Measurements from ENCODE around the gene HS1BP3.

The HS1BP3 gene

GRCh38 chr2:20674309-20674965, 23.5 kb upstream of the HS1BP3 start:
- H3K27ac ChIP-seq (ENCODE audit: insufficient read depth, low read depth, low read length, poor library complexity, severe bottlenecking): no peak overlapping the region
- WGBS, 2 experiments: 77 to 83% methylated on average over 10 to 11 of the region's 11 CpGs
- no peak overlapping the region for H3K4me3 ChIP-seq (ENCODE audit: insufficient read depth, low read depth, low read length)
- no peaks in the 10 kb centered on the region for H3K9me3 ChIP-seq (ENCODE audit: control insufficient read depth, low read length)
- H3K27me3 ChIP-seq (ENCODE audit: control insufficient read depth, insufficient read depth, low read length, poor library complexity, severe bottlenecking): peaks cover 54% of the 10 kb centered on the region
- peaks cover 53% of the 10 kb centered on the region for H3K4me1 ChIP-seq (ENCODE audit: control insufficient read depth, insufficient read depth, low read length)
- no peaks in the 10 kb centered on the region for H3K36me3 ChIP-seq (ENCODE audit: control insufficient read depth, insufficient read depth, low read length)

DNA sequence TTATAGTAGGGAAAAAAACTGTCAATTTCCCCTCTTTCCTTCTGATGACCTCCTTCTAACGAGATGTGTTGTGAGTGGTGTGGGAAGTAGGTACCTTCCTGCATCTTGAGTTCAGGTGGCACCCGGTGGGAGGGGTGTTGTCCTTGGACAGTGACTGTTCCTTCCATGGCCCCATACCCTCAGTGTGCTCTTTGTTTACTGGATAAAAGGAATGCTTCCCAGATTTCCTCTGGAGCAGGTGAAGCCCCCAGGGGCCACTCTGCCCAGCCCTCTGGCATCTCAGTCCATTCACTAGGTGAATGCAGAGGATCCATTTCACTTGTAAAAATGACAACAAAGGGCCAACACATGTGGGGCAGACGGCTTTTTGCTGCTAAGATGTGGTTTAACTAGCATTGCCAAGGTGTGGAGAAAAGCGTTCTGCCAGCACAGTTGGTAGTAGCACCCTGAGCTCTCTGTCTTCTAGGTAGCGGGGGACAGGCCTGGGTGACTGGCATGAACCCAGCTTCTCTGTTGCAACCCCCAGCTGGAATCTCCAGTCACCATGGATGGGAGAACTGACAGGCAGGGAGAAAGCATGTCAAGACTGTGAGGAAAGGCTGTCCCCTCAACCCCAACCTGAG, 22.9 kb upstream of the HS1BP3 start:
- H3K27ac ChIP-seq (ENCODE audit: insufficient read depth, low read depth, low read length, poor library complexity, severe bottlenecking): no peak overlapping the region
- H3K4me3 ChIP-seq (ENCODE audit: insufficient read depth, low read depth, low read length): no peak overlapping the region
- peaks cover 61% of the 10 kb centered on the region for H3K27me3 ChIP-seq (ENCODE audit: control insufficient read depth, insufficient read depth, low read length, poor library complexity, severe bottlenecking)
- H3K36me3 ChIP-seq (ENCODE audit: control insufficient read depth, insufficient read depth, low read length): no peaks in the 10 kb centered on the region
- 44 to 50% methylated on average over 5 of the region's 5 CpGs for WGBS, 2 experiments
- H3K9me3 ChIP-seq (ENCODE audit: control insufficient read depth, low read length): no peaks in the 10 kb centered on the region
- peaks cover 54% of the 10 kb centered on the region for H3K4me1 ChIP-seq (ENCODE audit: control insufficient read depth, insufficient read depth, low read length)

- peaks cover 50% of the 10 kb centered on the region for H3K4me1 ChIP-seq (ENCODE audit: control insufficient read depth, insufficient read depth, low read length)
- H3K27me3 ChIP-seq (ENCODE audit: control insufficient read depth, insufficient read depth, low read length, poor library complexity, severe bottlenecking): peaks cover 75% of the 10 kb centered on the region
- H3K4me3 ChIP-seq (ENCODE audit: insufficient read depth, low read depth, low read length): no peak overlapping the region
- H3K9me3 ChIP-seq (ENCODE audit: control insufficient read depth, low read length): no peaks in the 10 kb centered on the region
- WGBS, 2 experiments: 9 to 11% methylated on average over 16 to 18 of the region's 18 CpGs
- H3K36me3 ChIP-seq (ENCODE audit: control insufficient read depth, insufficient read depth, low read length): no peaks in the 10 kb centered on the region
- no peak overlapping the region for H3K27ac ChIP-seq (ENCODE audit: insufficient read depth, low read depth, low read length, poor library complexity, severe bottlenecking)
These were observed 21.5 kb upstream of the HS1BP3 start for GRCh38 chr2:20672201-20672951.

DNA sequence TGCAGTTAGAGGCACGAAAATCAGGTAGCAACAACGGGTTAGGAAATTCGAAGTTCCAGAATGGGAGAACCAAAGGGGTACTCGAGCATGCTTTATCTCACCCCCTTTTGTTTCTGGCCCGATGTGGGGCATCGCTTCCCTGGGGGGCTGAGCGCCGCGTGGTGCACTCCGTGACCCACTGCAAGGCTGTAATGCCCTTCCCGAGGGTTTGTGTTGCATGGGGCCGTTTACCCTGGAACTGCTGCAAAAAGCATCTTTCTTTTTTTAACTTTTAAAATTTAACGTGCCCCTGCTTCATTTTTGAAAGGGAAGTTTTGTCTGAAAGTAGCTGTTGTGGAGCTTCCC, 20.8 kb upstream of the HS1BP3 start:
- H3K9me3 ChIP-seq (ENCODE audit: control insufficient read depth, low read length): no peaks in the 10 kb centered on the region
- 7 to 9% methylated on average over 13 of the region's 13 CpGs for WGBS, 2 experiments
- H3K4me1 ChIP-seq (ENCODE audit: control insufficient read depth, insufficient read depth, low read length): peaks cover 50% of the 10 kb centered on the region
- no peak overlapping the region for H3K4me3 ChIP-seq (ENCODE audit: insufficient read depth, low read depth, low read length)
- H3K27me3 ChIP-seq (ENCODE audit: control insufficient read depth, insufficient read depth, low read length, poor library complexity, severe bottlenecking): peaks cover 80% of the 10 kb centered on the region
- H3K36me3 ChIP-seq (ENCODE audit: control insufficient read depth, insufficient read depth, low read length): no peaks in the 10 kb centered on the region
- H3K27ac ChIP-seq (ENCODE audit: insufficient read depth, low read depth, low read length, poor library complexity, severe bottlenecking): no peak overlapping the region

DNA sequence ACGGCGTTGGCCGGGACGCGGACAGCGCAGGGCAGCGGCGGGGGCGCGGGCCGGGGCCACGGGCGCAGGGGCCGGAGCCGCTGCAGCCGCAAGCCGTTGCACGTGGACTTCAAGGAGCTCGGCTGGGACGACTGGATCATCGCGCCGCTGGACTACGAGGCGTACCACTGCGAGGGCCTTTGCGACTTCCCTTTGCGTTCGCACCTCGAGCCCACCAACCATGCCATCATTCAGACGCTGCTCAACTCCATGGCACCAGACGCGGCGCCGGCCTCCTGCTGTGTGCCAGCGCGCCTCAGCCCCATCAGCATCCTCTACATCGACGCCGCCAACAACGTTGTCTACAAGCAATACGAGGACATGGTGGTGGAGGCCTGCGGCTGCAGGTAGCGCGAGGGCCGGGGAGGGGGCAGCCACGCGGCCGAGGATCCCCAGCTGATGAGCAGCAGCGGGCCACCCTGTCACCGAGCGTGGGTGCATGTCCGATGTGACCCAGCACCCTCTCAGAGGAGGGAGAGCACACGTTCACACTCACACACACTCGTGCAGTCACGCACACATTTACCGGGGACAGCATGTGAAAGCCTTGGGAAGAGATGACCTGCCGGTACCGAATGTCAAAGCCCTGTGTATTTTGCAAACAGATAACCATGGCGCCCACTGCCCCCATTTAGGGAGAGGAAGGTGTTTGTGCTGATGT, 20.3 kb upstream of the HS1BP3 start:
- H3K27ac ChIP-seq (ENCODE audit: insufficient read depth, low read depth, low read length, poor library complexity, severe bottlenecking): no peak overlapping the region
- 6 to 8% methylated on average over 60 of the region's 60 CpGs for WGBS, 2 experiments
- H3K27me3 ChIP-seq (ENCODE audit: control insufficient read depth, insufficient read depth, low read length, poor library complexity, severe bottlenecking): peaks cover 86% of the 10 kb centered on the region
- no peaks in the 10 kb centered on the region for H3K36me3 ChIP-seq (ENCODE audit: control insufficient read depth, insufficient read depth, low read length)
- no peak overlapping the region for H3K4me3 ChIP-seq (ENCODE audit: insufficient read depth, low read depth, low read length)
- H3K9me3 ChIP-seq (ENCODE audit: control insufficient read depth, low read length): no peaks in the 10 kb centered on the region
- H3K4me1 ChIP-seq (ENCODE audit: control insufficient read depth, insufficient read depth, low read length): peaks cover 48% of the 10 kb centered on the region

DNA sequence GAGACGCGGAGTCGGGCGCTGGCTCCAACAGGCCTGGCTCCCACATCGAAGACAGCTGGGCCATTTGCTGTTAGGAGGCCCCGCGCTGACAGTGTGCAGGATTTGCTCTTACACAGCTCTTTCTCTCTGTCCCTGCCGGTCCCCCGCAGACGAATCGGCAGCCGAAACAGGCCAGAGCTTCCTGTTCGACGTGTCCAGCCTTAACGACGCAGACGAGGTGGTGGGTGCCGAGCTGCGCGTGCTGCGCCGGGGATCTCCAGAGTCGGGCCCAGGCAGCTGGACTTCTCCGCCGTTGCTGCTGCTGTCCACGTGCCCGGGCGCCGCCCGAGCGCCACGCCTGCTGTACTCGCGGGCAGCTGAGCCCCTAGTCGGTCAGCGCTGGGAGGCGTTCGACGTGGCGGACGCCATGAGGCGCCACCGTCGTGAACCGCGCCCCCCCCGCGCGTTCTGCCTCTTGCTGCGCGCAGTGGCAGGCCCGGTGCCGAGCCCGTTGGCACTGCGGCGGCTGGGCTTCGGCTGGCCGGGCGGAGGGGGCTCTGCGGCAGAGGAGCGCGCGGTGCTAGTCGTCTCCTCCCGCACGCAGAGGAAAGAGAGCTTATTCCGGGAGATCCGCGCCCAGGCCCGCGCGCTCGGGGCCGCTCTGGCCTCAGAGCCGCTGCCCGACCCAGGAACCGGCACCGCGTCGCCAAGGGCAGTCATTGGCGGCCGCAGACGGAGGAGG, 19.6 kb upstream of the HS1BP3 start:
- Histone ChIP-seq H3K27ac (ENCODE audit: insufficient read depth, low read depth, low read length, poor library complexity, severe bottlenecking) (no peak overlapping the region), H3K4me3 (ENCODE audit: insufficient read depth, low read depth, low read length) (peak overlapping the region; percentile 16), H3K4me1 (ENCODE audit: control insufficient read depth, insufficient read depth, low read length) (peaks cover 41% of the 10 kb centered on the region), H3K27me3 (ENCODE audit: control insufficient read depth, insufficient read depth, low read length, poor library complexity, severe bottlenecking) (peaks cover 93% of the 10 kb centered on the region), H3K36me3 (ENCODE audit: control insufficient read depth, insufficient read depth, low read length) (no peaks in the 10 kb centered on the region), H3K9me3 (ENCODE audit: control insufficient read depth, low read length) (no peaks in the 10 kb centered on the region)
- 8 to 9% methylated on average over 83 of the region's 83 CpGs for WGBS, 2 experiments

DNA sequence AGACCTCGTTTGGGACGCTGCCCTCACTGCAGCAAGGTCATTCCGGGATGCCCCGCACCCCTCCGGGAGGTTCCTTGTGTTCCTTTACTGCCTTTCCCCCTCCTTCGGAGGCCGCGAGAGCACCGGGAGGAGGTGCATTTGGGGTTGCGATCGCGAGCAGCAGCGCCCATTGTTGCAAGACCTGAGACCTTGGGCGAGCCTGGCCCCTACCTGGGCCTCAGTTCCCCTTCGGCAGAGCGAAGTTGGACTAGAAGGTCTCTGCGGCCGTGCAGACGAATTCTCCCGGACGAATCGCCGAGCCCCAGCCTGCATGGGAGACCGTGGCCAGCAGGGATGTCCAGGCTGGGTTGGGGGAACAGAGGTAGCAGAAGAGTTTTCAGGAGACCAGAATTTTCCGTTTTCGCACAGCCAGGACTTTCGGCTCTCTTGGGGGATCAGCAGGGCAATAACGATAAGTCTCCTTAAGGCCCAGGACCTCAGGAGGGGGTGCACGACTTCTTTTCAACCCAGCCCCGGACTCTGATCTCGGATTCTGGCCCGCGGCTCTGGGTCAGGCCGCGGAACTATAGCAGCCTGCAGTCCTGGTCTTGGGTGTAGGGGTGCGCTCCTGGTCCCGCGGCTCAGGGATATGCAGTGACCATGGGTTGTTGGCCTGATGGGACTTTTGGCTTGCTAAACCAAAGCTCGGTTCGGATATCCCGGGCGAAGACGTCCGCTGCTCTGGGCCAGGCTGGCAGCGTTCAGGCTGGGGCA, 18.8 kb upstream of the HS1BP3 start:
- Histone ChIP-seq H3K9me3 (ENCODE audit: control insufficient read depth, low read length) (no peaks in the 10 kb centered on the region), H3K27ac (ENCODE audit: insufficient read depth, low read depth, low read length, poor library complexity, severe bottlenecking) (no peak overlapping the region), H3K4me3 (ENCODE audit: insufficient read depth, low read depth, low read length) (peak overlapping the region; percentile 16), H3K4me1 (ENCODE audit: control insufficient read depth, insufficient read depth, low read length) (peaks cover 34% of the 10 kb centered on the region), H3K27me3 (ENCODE audit: control insufficient read depth, insufficient read depth, low read length, poor library complexity, severe bottlenecking) (peaks cover 99% of the 10 kb centered on the region), H3K36me3 (ENCODE audit: control insufficient read depth, insufficient read depth, low read length) (no peaks in the 10 kb centered on the region)
- WGBS, 2 experiments: 8 to 9% methylated on average over 45 of the region's 45 CpGs

DNA sequence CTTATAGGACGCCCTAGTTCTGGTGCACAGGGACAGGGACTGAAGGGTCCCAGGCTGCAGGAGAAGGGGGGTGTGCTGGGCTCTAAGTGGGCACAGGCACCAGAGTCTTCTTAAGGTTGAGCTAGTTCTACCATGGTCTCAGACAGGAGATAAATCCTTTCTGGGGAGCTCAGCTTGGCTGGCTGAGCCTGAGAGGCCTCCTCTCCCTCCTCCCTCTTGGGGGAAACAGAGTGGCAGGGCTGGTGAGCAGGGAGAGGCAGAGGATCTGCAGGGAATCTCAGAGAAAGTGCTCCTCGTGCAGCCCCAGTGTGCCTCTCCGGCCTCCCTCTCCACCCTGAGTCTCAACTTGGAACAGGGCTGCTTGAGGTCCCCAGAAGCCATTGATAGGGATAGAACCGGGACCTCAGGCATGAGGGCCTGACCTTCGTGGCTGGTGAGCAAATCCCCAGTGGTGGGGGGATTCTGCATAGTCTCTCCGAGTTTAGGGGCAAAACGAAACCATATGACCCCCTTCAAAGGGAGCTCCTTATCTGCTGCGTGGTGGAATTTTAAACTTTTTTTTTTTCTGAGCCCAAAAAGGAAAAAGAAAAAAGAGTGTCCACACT, 18.1 kb upstream of the HS1BP3 start:
- peaks cover 99% of the 10 kb centered on the region for H3K27me3 ChIP-seq (ENCODE audit: control insufficient read depth, insufficient read depth, low read length, poor library complexity, severe bottlenecking)
- no peak overlapping the region for H3K27ac ChIP-seq (ENCODE audit: insufficient read depth, low read depth, low read length, poor library complexity, severe bottlenecking)
- 26 to 27% methylated on average over 8 of the region's 8 CpGs for WGBS, 2 experiments
- no peaks in the 10 kb centered on the region for H3K36me3 ChIP-seq (ENCODE audit: control insufficient read depth, insufficient read depth, low read length)
- peaks cover 27% of the 10 kb centered on the region for H3K4me1 ChIP-seq (ENCODE audit: control insufficient read depth, insufficient read depth, low read length)
- H3K9me3 ChIP-seq (ENCODE audit: control insufficient read depth, low read length): no peaks in the 10 kb centered on the region
- H3K4me3 ChIP-seq (ENCODE audit: insufficient read depth, low read depth, low read length): peak overlapping the region; percentile 12

- WGBS, 2 experiments: 51 to 56% methylated on average over 6 of the region's 6 CpGs
- peak overlapping the region; percentile 31 for H3K4me3 ChIP-seq (ENCODE audit: insufficient read depth, low read depth, low read length)
These were observed 17.6 kb upstream of the HS1BP3 start for GRCh38 chr2:20668451-20668850.

More at GRCh38 chr2:20668451-20668850, 17.6 kb upstream of the HS1BP3 start:
- Histone ChIP-seq H3K4me1 (ENCODE audit: control insufficient read depth, insufficient read depth, low read length) (peaks cover 28% of the 10 kb centered on the region), H3K27ac (ENCODE audit: insufficient read depth, low read depth, low read length, poor library complexity, severe bottlenecking) (no peak overlapping the region), H3K36me3 (ENCODE audit: control insufficient read depth, insufficient read depth, low read length) (no peaks in the 10 kb centered on the region), H3K9me3 (ENCODE audit: control insufficient read depth, low read length) (no peaks in the 10 kb centered on the region), H3K27me3 (ENCODE audit: control insufficient read depth, insufficient read depth, low read length, poor library complexity, severe bottlenecking) (peaks cover 99% of the 10 kb centered on the region)

Data from ectodermal cell (in vitro differentiated cells).